Epithelial cell of prostate (primary cell): ENCODE data around the gene RGS9.
A peak's percentile ranks its signal among the peaks of the same experiment; 100 is the strongest.
"Not testable (repeated sequence)": the region's sequence is repeated elsewhere in the genome, so short reads cannot be mapped to it uniquely, and the experiment has no call there.

Experiments
- DNase-seq: peaks from one replicate; pipeline ENCODE4 v3.0.0-alpha.2; 2011; ENCODE audit warnings: low read depth, low spot score
- H3K27ac ChIP-seq: fragments of 450-650 bp; 2 replicates; pipeline ENCODE4 v1.5.1; 2017; ENCODE audit warnings: mild to moderate bottlenecking

RGS9 gene

GRCh38 chr17:65137021-65137939 lies at the start of gene RGS9:
RGS9 (plus strand) TSS chr17:65137370; CDS start chr17:65137541, 171 bp downstream.
- DNase-seq = no peak
- no peak within 1 kb of the TSS for H3K27ac ChIP-seq

GRCh38 chr17:65088621-65089360 lies 48.4 kb upstream of the RGS9 start:
- peak; percentile 79 for DNase-seq
- H3K27ac ChIP-seq = peak overlapping the region; percentile 62

GRCh38 chr17:65092262-65092661 lies 44.9 kb upstream of the RGS9 start:
- H3K27ac ChIP-seq = no peak overlapping the region
- no peak for DNase-seq

GRCh38 chr17:65092721-65093356 lies 44.3 kb upstream of the RGS9 start:
- not testable (repeated sequence) for DNase-seq, H3K27ac ChIP-seq

DNA sequence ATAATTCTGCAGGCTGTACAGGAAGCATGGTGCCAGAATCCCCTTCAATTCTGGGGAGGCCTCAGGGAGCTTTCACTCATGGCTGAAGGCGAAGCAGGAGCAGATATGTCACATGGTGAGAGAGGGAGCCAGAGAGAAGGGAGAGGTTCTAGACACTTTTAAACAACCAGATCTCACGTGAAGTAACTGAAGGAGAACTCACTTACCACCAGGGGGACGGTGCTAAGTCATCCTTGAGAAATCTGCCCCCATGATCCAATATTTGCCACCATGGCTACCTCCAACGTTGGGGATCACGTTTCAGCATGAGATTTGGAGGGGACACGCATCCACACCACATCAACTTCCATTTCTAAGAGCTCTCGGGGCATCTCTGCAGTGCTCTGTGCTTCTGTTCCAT lies 43.2 kb upstream of the RGS9 start:
- no peak overlapping the region for H3K27ac ChIP-seq
- DNase-seq = no peak

DNA sequence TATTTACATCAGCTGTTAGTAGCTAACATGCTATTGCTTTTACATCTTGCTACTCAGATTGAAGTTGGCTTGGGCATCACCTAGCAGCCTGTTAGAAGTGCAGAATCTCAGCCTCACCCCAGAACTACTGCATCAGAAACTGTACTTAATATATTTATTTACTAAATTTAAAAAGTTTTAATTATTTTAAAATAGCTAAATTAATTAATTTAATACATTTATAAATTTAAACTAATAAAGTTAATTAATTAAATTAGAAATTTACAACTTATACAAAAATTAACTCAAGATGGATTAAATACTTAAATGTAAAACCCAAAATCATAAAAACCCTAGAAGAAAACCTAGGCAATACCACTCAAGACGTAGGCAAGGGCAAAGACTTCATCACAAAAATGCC lies 41.7 kb upstream of the RGS9 start:
- no peak overlapping the region for H3K27ac ChIP-seq
- DNase-seq = no peak

- H3K27ac ChIP-seq, DNase-seq: not testable (repeated sequence)
Measured at GRCh38 chr17:65096382-65096781, 40.8 kb upstream of the RGS9 start.

GRCh38 chr17:65097110-65097509 lies 40.1 kb upstream of the RGS9 start:
- no peak overlapping the region for H3K27ac ChIP-seq
- no peak for DNase-seq

DNA sequence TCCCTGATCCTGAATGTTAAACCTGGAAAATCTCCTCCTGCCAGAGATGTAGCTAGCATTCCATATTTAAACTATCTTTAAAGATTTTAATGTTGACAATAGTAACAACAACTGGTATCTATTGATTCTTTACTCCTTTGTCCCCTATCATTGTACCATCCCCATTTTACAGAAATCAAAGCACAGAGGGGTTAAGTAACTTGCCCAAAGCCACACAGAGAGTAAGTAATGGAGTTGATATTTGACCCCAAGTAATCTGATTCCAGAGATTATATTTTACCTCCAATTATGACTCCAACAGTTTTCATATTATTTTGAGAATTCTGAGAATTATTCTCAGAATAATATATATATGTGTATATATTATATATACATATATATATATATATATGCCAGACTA lies 37.7 kb upstream of the RGS9 start:
- no peak for DNase-seq
- H3K27ac ChIP-seq = peak overlapping the region; percentile 75

GRCh38 chr17:65099941-65100315 lies 37.2 kb upstream of the RGS9 start:
- peak; percentile 68 for DNase-seq
- H3K27ac ChIP-seq = peak overlapping the region; percentile 75

DNA sequence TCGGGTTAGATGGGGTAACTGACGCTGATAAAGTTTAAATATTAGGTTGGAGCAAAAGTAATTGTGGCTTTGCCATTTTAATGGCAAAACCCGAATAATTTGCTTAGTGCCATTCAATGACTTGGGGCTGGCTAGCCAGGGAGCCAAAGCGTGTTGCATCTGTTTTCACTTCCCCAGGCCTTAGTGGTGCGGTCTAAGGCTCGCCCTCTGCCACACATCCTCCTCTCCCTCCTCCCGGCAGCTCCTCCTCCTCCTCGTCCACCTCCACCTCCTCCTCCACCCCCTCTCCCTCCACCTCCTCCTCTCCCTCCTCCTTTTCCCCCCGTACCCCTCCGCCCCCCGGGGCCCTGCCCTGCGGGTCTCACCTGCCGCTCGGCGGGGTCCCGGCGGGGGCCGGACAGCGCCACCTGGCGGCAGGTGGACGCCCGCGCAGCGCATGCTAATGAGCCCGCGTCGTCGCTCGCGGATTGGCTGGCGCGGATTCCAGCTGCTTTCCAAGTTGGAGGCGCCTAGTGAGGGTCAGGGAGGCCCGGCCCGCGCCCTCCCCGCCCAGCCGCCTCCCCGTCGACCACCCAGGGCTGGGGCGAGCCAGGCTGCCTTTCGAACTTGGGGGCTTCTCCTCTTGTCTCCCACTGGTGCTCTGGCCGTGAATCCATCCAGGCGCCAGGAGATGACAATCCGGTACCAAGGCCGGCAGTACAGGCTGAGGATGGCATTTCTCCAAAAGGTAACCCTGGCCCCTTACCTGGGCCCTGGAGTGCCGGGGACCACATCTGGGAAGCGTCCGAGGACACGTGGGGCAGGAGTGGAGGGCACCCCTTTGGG lies 36.6 kb upstream of the RGS9 start:
- no peak for DNase-seq
- peak overlapping the region; percentile 75 for H3K27ac ChIP-seq

GRCh38 chr17:65101371-65101770 lies 35.8 kb upstream of the RGS9 start:
- no peak overlapping the region for H3K27ac ChIP-seq
- DNase-seq = no peak

DNA sequence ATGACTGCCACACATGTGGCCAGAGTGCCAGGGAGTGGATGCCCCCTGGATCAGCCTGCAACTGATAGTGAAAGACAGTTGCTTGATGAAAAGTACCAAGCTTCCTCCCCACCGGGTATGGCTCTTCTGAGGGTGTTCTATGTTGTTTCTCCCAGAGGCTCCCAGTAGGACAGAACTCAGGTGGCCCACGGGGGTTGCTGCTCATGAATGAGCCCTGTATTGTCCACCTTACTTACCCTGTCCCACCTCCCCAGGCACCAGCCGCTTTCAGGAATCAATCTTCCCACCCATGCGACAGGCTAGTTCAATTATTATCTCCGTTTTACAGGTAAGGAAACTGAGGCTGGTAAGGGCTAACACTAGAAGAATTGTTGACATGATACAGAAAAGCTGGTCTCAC lies 34.9 kb upstream of the RGS9 start:
- no peak for DNase-seq
- H3K27ac ChIP-seq = no peak overlapping the region

GRCh38 chr17:65102788-65103187 lies 34.4 kb upstream of the RGS9 start:
- H3K27ac ChIP-seq = no peak overlapping the region
- DNase-seq = no peak

DNA sequence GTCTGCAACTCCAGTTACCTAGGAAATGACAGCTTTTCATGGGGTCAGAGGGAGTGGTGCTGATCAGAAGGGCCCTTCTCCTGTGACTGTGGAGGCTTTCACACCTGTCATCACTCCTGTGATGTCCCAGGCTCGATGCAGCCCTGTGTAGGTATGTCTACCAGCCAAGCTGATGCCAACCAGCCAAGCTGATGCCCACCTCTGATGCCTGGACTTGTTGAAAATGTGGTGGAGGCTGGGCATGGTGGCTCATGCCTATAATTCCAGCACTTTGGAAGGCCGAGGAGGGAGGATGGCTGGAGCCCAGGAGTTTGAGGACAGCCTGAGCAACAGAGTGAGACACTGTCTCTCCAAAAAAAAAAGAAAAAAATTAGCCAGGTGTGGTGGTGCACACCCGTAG lies 33.7 kb upstream of the RGS9 start:
- DNase-seq = no peak
- H3K27ac ChIP-seq = peak overlapping the region; percentile 6

- DNase-seq = no peak
- H3K27ac ChIP-seq = peak overlapping the region; percentile 6
Measured at GRCh38 chr17:65103896-65104295, 33.3 kb upstream of the RGS9 start.

- H3K27ac ChIP-seq = peak overlapping the region; percentile 6
- no peak for DNase-seq
Measured at GRCh38 chr17:65104541-65104940, 32.6 kb upstream of the RGS9 start.

DNA sequence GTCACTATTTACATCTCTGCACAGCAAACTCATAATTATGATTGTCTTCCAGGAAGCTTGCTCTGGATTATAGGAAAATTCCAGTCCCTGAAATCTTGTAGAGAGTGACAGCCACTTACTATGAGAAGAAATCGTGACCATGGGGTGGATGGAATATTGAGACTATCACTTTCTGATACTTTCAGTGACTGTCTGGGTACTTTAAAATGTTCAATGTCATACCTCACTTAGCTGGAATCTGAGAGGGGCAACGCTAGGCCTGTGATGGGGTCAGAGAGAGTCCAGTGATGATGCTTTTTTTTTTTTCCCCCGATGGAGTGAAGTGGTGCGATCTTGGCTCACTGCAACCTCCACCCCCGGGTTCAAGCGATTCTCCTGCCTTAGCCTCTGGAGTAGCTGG lies 32.2 kb upstream of the RGS9 start:
- no peak overlapping the region for H3K27ac ChIP-seq
- DNase-seq = no peak

DNA sequence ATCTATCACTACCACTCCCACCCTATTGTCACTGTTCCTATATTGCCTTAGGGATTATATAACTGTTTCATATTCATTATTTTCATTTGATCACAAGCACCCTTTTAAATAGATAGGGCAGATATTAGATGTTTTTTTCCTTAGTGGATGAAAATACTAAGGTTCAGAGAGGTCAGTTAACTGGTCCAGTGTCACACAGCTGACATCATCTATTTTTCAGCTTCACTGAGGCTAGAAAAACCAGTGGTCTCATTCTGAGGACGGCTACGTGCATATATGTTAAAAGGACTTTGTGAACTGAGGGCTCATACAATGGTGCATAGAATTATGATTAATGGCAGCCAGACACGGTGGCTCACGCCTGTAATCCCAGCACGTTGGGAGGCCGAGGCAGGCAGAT lies 29.0 kb upstream of the RGS9 start:
- peak overlapping the region; percentile 75 for H3K27ac ChIP-seq
- no peak for DNase-seq

GRCh38 chr17:65109543-65109942 lies 27.6 kb upstream of the RGS9 start:
- DNase-seq = no peak
- no peak overlapping the region for H3K27ac ChIP-seq
